GM12878 (cell line): Measurements from ENCODE around the gene COL23A1. TPM values are rescaled to one million over a fixed set of nuclear protein-coding genes. Genes with fewer than 3 reads are reported as not detected.

Experiments
- ATAC-seq: fragments of 200-7000 bp; cut with Tn5 transposase; 3 replicates; pipeline ENCODE4 v1.9.1; 2020; ENCODE audit warnings: mild to moderate bottlenecking, moderate library complexity
- BruUV-seq: library from RNA; stranded (reverse); fragments of 400-500 nt; replicated peaks from 2 replicates; lab custom pipeline; 2021; lab: Mats Ljungman, UMichigan
- CTCF ChIA-PET: fragments of 300-600 bp; sonication (Branson Sonifier 250); formaldehyde crosslinking; extraction: SDS; loops from one replicate; lab custom pipeline; 2021; ENCODE audit warnings: inconsistent platforms; lab: Yijun Ruan, JAX
- POLR2A ChIA-PET: fragments of 350-600 bp; formaldehyde crosslinking; extraction: SDS; loops from one replicate; lab custom pipeline; 2021; ENCODE audit warnings: inconsistent platforms; lab: Charles Lee
- RAD21 ChIA-PET: fragments of 300-600 bp; sonication (Branson Sonifier 250); formaldehyde crosslinking; loops from one replicate; lab custom pipeline; 2023; ENCODE audit warnings: antibody characterized with exemption; ENCODE audit not compliant: unreplicated experiment; lab: Charles Lee
- SMC1A ChIA-PET: fragments of 300-600 bp; sonication (Branson Sonifier 250); formaldehyde crosslinking; loops from one replicate; lab custom pipeline; 2023; ENCODE audit not compliant: unreplicated experiment, uncharacterized antibody; lab: Charles Lee
- DNase-seq: peaks from one replicate; pipeline ENCODE4 v3.0.0-alpha.2; 2011; ENCODE audit warnings: low read depth, low spot score
- FAIRE-seq: peaks from 3 replicates; lab custom pipeline; 2011; peaks lifted over from hg19 to GRCh38; lab: Jason Lieb, UNC
- H2AFZ ChIP-seq: 2 replicates; pipeline ENCODE4 v1.6.0; 2011; ENCODE audit warnings: low read depth, low read length, control low read depth; ENCODE audit not compliant: control insufficient read depth
- H3K27ac ChIP-seq: 2 replicates; pipeline ENCODE4 v1.5.1; 2011; ENCODE audit warnings: control low read depth; ENCODE audit not compliant: control insufficient read depth, insufficient read depth
- H3K27me3 ChIP-seq, 2 experiments: replicated peaks in 1 of 2; 2 replicates each; pipeline versions ENCODE4 v1.6.0 to v1.6.1; 2011; ENCODE audit warnings: low read length in 1 of 2; ENCODE audit not compliant: control insufficient read depth in 2 of 2, insufficient read depth in 2 of 2
- H3K36me3 ChIP-seq, 2 experiments: 2 replicates each; pipeline ENCODE4 v1.5.1; 2011; ENCODE audit warnings: low read length in 1 of 2; ENCODE audit not compliant: control insufficient read depth in 2 of 2, insufficient read depth in 2 of 2
- H3K4me1 ChIP-seq: 2 replicates; pipeline ENCODE4 v1.6.1; 2011; ENCODE audit warnings: mild to moderate bottlenecking, low read length, moderate library complexity, mixed read lengths; ENCODE audit not compliant: control insufficient read depth, insufficient read depth
- H3K4me2 ChIP-seq: 2 replicates; pipeline ENCODE4 v1.6.0; 2011; ENCODE audit warnings: control low read depth; ENCODE audit not compliant: control insufficient read depth, insufficient read depth
- H3K4me3 ChIP-seq: fragments of 200-600 bp; sonication (generic); 2 replicates; pipeline ENCODE4 v1.5.1; 2016
- H3K79me2 ChIP-seq: 2 replicates; pipeline ENCODE4 v1.6.0; 2011; ENCODE audit warnings: low read length; ENCODE audit not compliant: control insufficient read depth, insufficient read depth
- H3K9ac ChIP-seq: 2 replicates; pipeline ENCODE4 v1.8.0; 2011; ENCODE audit warnings: low read length, control low read depth, mixed read lengths; ENCODE audit not compliant: control insufficient read depth, insufficient read depth
- H3K9me3 ChIP-seq: replicated peaks from 3 replicates; pipeline ENCODE4 v1.5.1; 2011; ENCODE audit warnings: mild to moderate bottlenecking, low read length; ENCODE audit not compliant: control insufficient read depth, insufficient read depth
- H4K20me1 ChIP-seq: 2 replicates; pipeline ENCODE4 v1.6.0; 2011; ENCODE audit not compliant: control insufficient read depth, insufficient read depth
- BCLAF1 ChIP-seq: fragments of 450-650 bp; IDR thresholded peaks from 2 replicates; pipeline ENCODE4 v1.6.1; 2017; ENCODE audit warnings: antibody characterized with exemption, mild to moderate bottlenecking, moderate library complexity
- ETV6 ChIP-seq, 2 experiments: fragments of 450-650 bp in 1 of 2; IDR thresholded peaks in 1 of 2; conservative IDR thresholded peaks in 1 of 2; 2 replicates each; pipeline ENCODE4 v1.6.1; 2014; ENCODE audit warnings: antibody characterized with exemption in 1 of 2, borderline replicate concordance in 1 of 2, low read depth in 1 of 2, mild to moderate bottlenecking in 1 of 2, moderate library complexity in 1 of 2
- FOXM1 ChIP-seq: IDR thresholded peaks from 2 replicates; pipeline ENCODE4 v1.6.1; 2012; ENCODE audit warnings: low read depth, mild to moderate bottlenecking, inconsistent platforms, low read length, moderate library complexity
- NR2C1 ChIP-seq: fragments of 450-650 bp; IDR thresholded peaks from 2 replicates; pipeline ENCODE4 v1.6.1; 2017; ENCODE audit warnings: antibody characterized with exemption, mild to moderate bottlenecking, moderate library complexity
- POU2F2 ChIP-seq: IDR thresholded peaks from 3 replicates; pipeline ENCODE4 v1.6.1; 2011; ENCODE audit warnings: low read depth, mild to moderate bottlenecking, low read length, borderline replicate concordance
- RELA ChIP-seq: fragments of 450-650 bp; IDR thresholded peaks from 2 replicates; pipeline ENCODE4 v1.8.0; 2014; ENCODE audit warnings: borderline replicate concordance; ENCODE audit not compliant: partially characterized antibody
- SPI1 ChIP-seq: IDR thresholded peaks from 2 replicates; pipeline ENCODE4 v1.6.1; 2011; ENCODE audit warnings: low read depth, mild to moderate bottlenecking, low read length, moderate library complexity, borderline replicate concordance; ENCODE audit not compliant: insufficient read depth
- SUPT20H ChIP-seq: IDR thresholded peaks from 2 replicates; pipeline ENCODE4 v1.6.1; 2011; ENCODE audit warnings: low read depth, mild to moderate bottlenecking, low read length, moderate library complexity, borderline replicate concordance; ENCODE audit not compliant: control insufficient read depth
- ZNF207 ChIP-seq: fragments of 450-650 bp; IDR thresholded peaks from 2 replicates; pipeline ENCODE4 v1.6.1; 2014; ENCODE audit warnings: antibody characterized with exemption, mild to moderate bottlenecking, borderline replicate concordance
- ZNF592 ChIP-seq: fragments of 450-650 bp; IDR thresholded peaks from 2 replicates; pipeline ENCODE4 v1.6.1; 2017; ENCODE audit warnings: mild to moderate bottlenecking, moderate library complexity
- WGBS: methylation state at CpG from one replicate; pipeline ENCODE4 v1.1.6; 2016; ENCODE audit warnings: low lambda C conversion rate; ENCODE audit not compliant: insufficient replicate concordance, insufficient coverage; ENCODE audit errors: missing lambda C conversion rate; 5-methylcytosine and 5-hydroxymethylcytosine counted together
- in situ Hi-C: fragments of 300-500 bp; cut with MboI; formaldehyde crosslinking; loops from 9 replicates; pipeline ENCODE4 v1.14.3; 2018; ENCODE audit warnings: mixed read lengths
- intact Hi-C: fragments of 100-400 bp; cut with micrococcal nuclease; formaldehyde crosslinking; loops from one replicate; pipeline ENCODE4 v1.14.2; 2022; ENCODE audit not compliant: unreplicated experiment
- polyA plus RNA-seq, 11 experiments: library from polyadenylated mRNA; depleted of rRNA in 4 of 11; unstranded in 6 of 11; stranded (reverse) in 5 of 11; fragments of >200 nt; fragmentation: Nextera tagmentation in 4 of 11; fragmentation: Illumina TruSeq in 1 of 11; extraction: Ambion mirVana in 4 of 11; extraction: Trizol in 1 of 11; gene quantifications; 1 replicate in 1 of 11; 2 replicates in 10 of 11; pipeline versions ENCODE4 v1.2.1 to v1.2.3, GENCODE V29; 2011 to 2016; ENCODE audit warnings: inconsistent platforms in 2 of 11, missing spikeins in 2 of 11, low read depth in 1 of 11
- total RNA-seq, 4 experiments: library from RNA; depleted of rRNA in 3 of 4; stranded (reverse); fragments of >200 nt in 3 of 4; fragmentation: Illumina TruSeq in 1 of 4; extraction: Trizol in 1 of 4; gene quantifications; 2 replicates each; pipeline versions ENCODE4 v1.2.1 to v1.2.3, GENCODE V29; 2013 to 2021

COL23A1 gene
- total and polyA plus RNA-seq, 10 of the 15 experiments (the other 5 are each of a cell fraction or from before 2014, with no cell fraction given) = 0.03 to 0.83 (median 0.09) TPM; not detected in 5

- TF ChIP-seq SPI1 = no peak
- TF ChIP-seq ZNF592 = no peak
- no peak for TF ChIP-seq POU2F2
Observed at GRCh38 chr5:178478370-178478769, 111.8 kb downstream of the COL23A1 start (continued).

- CTCF ChIA-PET = no interaction called here
- SMC1A ChIA-PET = no interaction called here
- no peaks in the 10 kb centered on the region for H3K9me3 ChIP-seq
- ATAC-seq (no peak), DNase-seq (no peak), FAIRE-seq (no peak)
- H2AFZ ChIP-seq = no peak overlapping the region
- no peak overlapping the region for H3K4me3 ChIP-seq
- WGBS = 41% methylated on average over 8 of the region's 8 CpGs
- no peak overlapping the region for H3K9ac ChIP-seq
- H3K4me2 ChIP-seq = no peak overlapping the region
- no peaks in the 10 kb centered on the region for H3K27me3 ChIP-seq
- BruUV-seq = no TSS peak
- no peaks in the 10 kb centered on the region for H3K4me1 ChIP-seq
- POLR2A ChIA-PET = no interaction called here
- in situ Hi-C loops = no loop called here
- H3K36me3 ChIP-seq = no peaks in the 10 kb centered on the region
- H3K27ac ChIP-seq = no peak overlapping the region
- H3K79me2 ChIP-seq = no peaks in the 10 kb centered on the region
- RAD21 ChIA-PET = no interaction called here
- intact Hi-C loops = no loop called here
- no peaks in the 10 kb centered on the region for H4K20me1 ChIP-seq
- no peak for TF ChIP-seq RELA
- TF ChIP-seq ETV6 (conservative IDR thresholded peaks at IDR 0.05 in 1 of 2, IDR thresholded peaks at IDR 0.05 in 1 of 2; ENCODE audit: borderline replicate concordance in 1 of 2, low read depth in 1 of 2) = no peak
- no peak for TF ChIP-seq SUPT20H
- TF ChIP-seq ZNF207 = no peak
- no peak for TF ChIP-seq FOXM1
- no peak for TF ChIP-seq BCLAF1
- TF ChIP-seq ZNF592 = no peak
- no peak for TF ChIP-seq NR2C1
Observed at GRCh38 chr5:178477802-178478201, 112.4 kb downstream of the COL23A1 start.
